ENCODE results near the gene PROZ. TPM values are rescaled to one million over a fixed set of nuclear protein-coding genes. Genes with fewer than 3 reads are reported as not detected.

Gene PROZ
- total and polyA plus RNA-seq, 2 donors (not counting 1 experiment from before 2014, with no cell fraction given) = not detected

GRCh38 chr13:113205428-113205931 is 47.0 kb downstream of the PROZ start:
- Mint-ChIP-seq H3K4me3 (no peak overlapping the region), H3K27ac (no peak overlapping the region), H3K27me3 (no peaks in the 10 kb centered on the region), H3K4me1 (peaks cover 46% of the 10 kb centered on the region), H3K9me3 (ENCODE audit: insufficient read depth) (no peaks in the 10 kb centered on the region)
- H3K27ac ChIP-seq (ENCODE audit: low read length in 2 of 2) = no peak overlapping the region
- intact Hi-C loops (cut with micrococcal nuclease) = loop anchor here (5.0 kb wide), 1 partner anchor 313 kb away; no protein-coding TSS in a partner anchor
- H3K4me3 ChIP-seq (ENCODE audit: control extremely low read depth in 1 of 5, extremely low read depth in 1 of 5, insufficient read depth in 1 of 5, low read depth in 2 of 5, low read length in 4 of 5) = no peak overlapping the region
- DNase-seq (no peak), ATAC-seq (ENCODE audit: low read depth) (no peak)
- no peaks in the 10 kb centered on the region for H3K9me3 ChIP-seq (ENCODE audit: control extremely low read depth in 1 of 3, control insufficient read depth in 2 of 3, insufficient read depth in 1 of 3, low read length in 2 of 3)
- WGBS (ENCODE audit: insufficient coverage) = 95% methylated on average over 3 of the region's 5 CpGs
- ChIA-PET POLR2A (no interaction called here), CTCF (no interaction called here)
- peaks cover 45% of the 10 kb centered on the region for H4K20me1 ChIP-seq (ENCODE audit: control insufficient read depth, insufficient read depth, low read length, poor library complexity, severe bottlenecking)
- no peak overlapping the region for H2AFZ ChIP-seq (ENCODE audit: insufficient read depth, low read depth, low read length, poor library complexity, severe bottlenecking)
- no peak overlapping the region for H3K4me2 ChIP-seq (replicated peaks; ENCODE audit: low read depth, low read length, poor library complexity, severe bottlenecking)
- H3K27me3 ChIP-seq (replicated peaks in 1 of 4; ENCODE audit: control extremely low read depth in 1 of 4, control insufficient read depth in 3 of 4, insufficient read depth in 4 of 4, low read length in 3 of 4) = no peaks in the 10 kb centered on the region
- H3K9ac ChIP-seq (ENCODE audit: low read length) = no peak overlapping the region
- peaks cover 11 to 18% of the 10 kb centered on the region in 2 donors for H3K4me1 ChIP-seq (ENCODE audit: control insufficient read depth in 2 of 2, insufficient read depth in 2 of 2, low read length in 2 of 2)
- no peak for TF ChIP-seq EZH2 (IDR thresholded peaks at IDR 0.05; ENCODE audit: borderline replicate concordance, insufficient read depth, low read depth, low read length, poor library complexity, severe bottlenecking)
- no peak for TF ChIP-seq CTCF (IDR thresholded peaks at IDR 0.05)
- H3K79me2 ChIP-seq (ENCODE audit: control insufficient read depth, insufficient read depth, low read length) = peaks cover 76% of the 10 kb centered on the region
- H3K36me3 ChIP-seq (replicated peaks in 1 of 2; ENCODE audit: control extremely low read depth in 1 of 2, control insufficient read depth in 1 of 2, extremely low read depth in 1 of 2, insufficient read depth in 2 of 2, low read length in 1 of 2) = peaks cover 0 to 7% of the 10 kb centered on the region in 2 experiments

DNA sequence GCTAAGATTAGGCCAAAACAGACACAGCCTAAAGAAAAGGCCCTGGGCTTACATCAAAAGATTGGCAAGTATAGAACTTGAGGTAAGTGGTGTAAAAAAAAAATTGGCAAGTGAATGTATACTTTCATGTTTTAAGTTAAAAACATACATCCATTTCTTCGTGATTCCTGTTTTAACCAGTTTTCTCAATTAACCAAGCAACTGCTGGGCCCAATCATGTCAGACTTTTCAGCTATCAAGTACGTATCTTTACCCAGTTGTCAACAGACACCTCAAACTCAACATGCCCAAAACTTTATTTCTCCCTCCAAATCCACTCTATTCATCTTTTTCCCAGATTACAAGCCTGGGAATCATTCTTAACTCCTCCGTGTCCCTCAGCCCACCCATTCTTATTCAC is 49.0 kb downstream of the PROZ start:
- Mint-ChIP-seq H3K27me3 (no peaks in the 10 kb centered on the region), H3K4me1 (peaks cover 56% of the 10 kb centered on the region), H3K9me3 (ENCODE audit: insufficient read depth) (no peaks in the 10 kb centered on the region), H3K27ac (peak overlapping the region; percentile 91), H3K4me3 (peak overlapping the region; percentile 88)
- ChIA-PET POLR2A (no interaction called here), CTCF (interaction anchor here (2.0 kb wide), 1 partner anchor 186 kb away, joined by 5 read pairs; no protein-coding TSS in a partner anchor)
- TF ChIP-seq CTCF (IDR thresholded peaks at IDR 0.05) (no peak), EZH2 (IDR thresholded peaks at IDR 0.05; ENCODE audit: borderline replicate concordance, insufficient read depth, low read depth, low read length, poor library complexity, severe bottlenecking) (no peak)
- H4K20me1 ChIP-seq (ENCODE audit: control insufficient read depth, insufficient read depth, low read length, poor library complexity, severe bottlenecking) = peaks cover 58% of the 10 kb centered on the region
- no peaks in the 10 kb centered on the region for H3K27me3 ChIP-seq (replicated peaks in 1 of 4; ENCODE audit: control extremely low read depth in 1 of 4, control insufficient read depth in 3 of 4, insufficient read depth in 4 of 4, low read length in 3 of 4)
- H3K9me3 ChIP-seq (ENCODE audit: control extremely low read depth in 1 of 3, control insufficient read depth in 2 of 3, insufficient read depth in 1 of 3, low read length in 2 of 3) = no peaks in the 10 kb centered on the region
- peak overlapping the region; percentile 81 for H3K4me2 ChIP-seq (replicated peaks; ENCODE audit: low read depth, low read length, poor library complexity, severe bottlenecking)
- WGBS (ENCODE audit: insufficient coverage) = 74% methylated on average over 3 of the region's 3 CpGs
- peaks cover 82% of the 10 kb centered on the region for H3K79me2 ChIP-seq (ENCODE audit: control insufficient read depth, insufficient read depth, low read length)
- no peak for DNase-seq
- peak overlapping the region; percentile 95 to 97 for H3K27ac ChIP-seq (ENCODE audit: low read length in 2 of 2)
- H3K4me3 ChIP-seq (ENCODE audit: control extremely low read depth in 1 of 5, extremely low read depth in 1 of 5, insufficient read depth in 1 of 5, low read depth in 2 of 5, low read length in 4 of 5) = peak overlapping the region; percentile 68 to 88 (median 74)
- no peak for ATAC-seq (ENCODE audit: low read depth)
- peak overlapping the region; percentile 80 for H3K9ac ChIP-seq (ENCODE audit: low read length)
- H2AFZ ChIP-seq (ENCODE audit: insufficient read depth, low read depth, low read length, poor library complexity, severe bottlenecking) = peak overlapping the region; percentile 86
- H3K36me3 ChIP-seq (replicated peaks in 1 of 2; ENCODE audit: control extremely low read depth in 1 of 2, control insufficient read depth in 1 of 2, extremely low read depth in 1 of 2, insufficient read depth in 2 of 2, low read length in 1 of 2) = peaks cover 0 to 14% of the 10 kb centered on the region in 2 experiments
- intact Hi-C loops (cut with micrococcal nuclease) = loop anchor here (1.0 to 5.0 kb wide), 2 partner anchors 52 to 315 kb away; no protein-coding TSS in a partner anchor
- peaks cover 15 to 24% of the 10 kb centered on the region in 2 donors for H3K4me1 ChIP-seq (ENCODE audit: control insufficient read depth in 2 of 2, insufficient read depth in 2 of 2, low read length in 2 of 2)
